Stimulated activated CD4-positive, alpha-beta T cell treated with anti-CD3 and anti-CD28 coated beads, Interleukin-4, amount 100 ng/mL, for 48 hours (primary cell): ENCODE results near the gene ZNF385C.

Source experiments
- DNase-seq, 2 donors: peaks; one replicate each; pipeline ENCODE4 v3.0.0-alpha.2; 2020; ENCODE audit warnings: low read depth in 2 of 2

The ZNF385C gene

GRCh38 chr17:41989702-41990419 lies 108.4 kb downstream of the ZNF385C start:
- DNase-seq: no peak

GRCh38 chr17:41988418-41988817 lies 109.9 kb downstream of the ZNF385C start:
- no peak for DNase-seq

DNA sequence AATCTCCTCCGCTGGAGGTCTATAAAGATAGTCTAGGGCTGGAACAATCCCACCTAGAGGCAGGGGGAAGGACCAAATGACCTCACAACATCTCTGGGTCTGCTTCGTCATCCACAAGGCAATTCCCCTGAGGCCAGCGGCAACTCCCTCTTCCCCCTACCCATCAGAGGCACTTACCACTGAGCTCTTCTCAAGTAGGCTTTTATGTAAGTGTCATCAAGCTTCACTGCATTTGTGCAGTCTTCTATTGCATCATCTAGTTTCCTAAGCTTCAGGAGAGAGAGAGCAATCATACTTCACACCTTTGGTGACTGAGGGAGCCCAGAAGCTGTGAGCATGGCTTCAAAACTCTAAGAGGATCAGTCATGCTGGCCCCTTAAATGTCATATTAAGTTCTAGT lies 110.6 kb downstream of the ZNF385C start:
- no peak for DNase-seq

DNA sequence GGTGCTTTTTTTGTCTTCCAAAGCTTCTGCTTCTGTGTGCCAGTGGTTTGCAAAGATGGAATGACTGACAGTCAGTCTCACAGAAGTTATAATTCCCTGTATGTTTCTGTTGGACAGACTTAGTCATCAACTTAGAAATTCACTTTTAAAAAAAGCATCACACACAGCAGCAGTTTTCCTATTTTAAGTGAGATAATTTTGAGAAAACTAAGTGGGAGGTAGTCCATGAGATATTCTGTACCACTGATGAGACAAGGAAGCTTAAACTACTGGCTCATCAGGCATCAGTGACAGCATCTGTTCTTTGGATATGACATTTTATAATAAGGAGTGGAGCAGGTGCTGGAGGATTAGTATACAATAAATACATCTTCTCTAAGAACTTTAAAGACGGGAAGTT lies 111.6 kb downstream of the ZNF385C start:
- no peak for DNase-seq

GRCh38 chr17:41985919-41986318 lies 112.4 kb downstream of the ZNF385C start:
- DNase-seq: no peak

GRCh38 chr17:41984454-41984853 lies 113.8 kb downstream of the ZNF385C start:
- no peak for DNase-seq

DNA sequence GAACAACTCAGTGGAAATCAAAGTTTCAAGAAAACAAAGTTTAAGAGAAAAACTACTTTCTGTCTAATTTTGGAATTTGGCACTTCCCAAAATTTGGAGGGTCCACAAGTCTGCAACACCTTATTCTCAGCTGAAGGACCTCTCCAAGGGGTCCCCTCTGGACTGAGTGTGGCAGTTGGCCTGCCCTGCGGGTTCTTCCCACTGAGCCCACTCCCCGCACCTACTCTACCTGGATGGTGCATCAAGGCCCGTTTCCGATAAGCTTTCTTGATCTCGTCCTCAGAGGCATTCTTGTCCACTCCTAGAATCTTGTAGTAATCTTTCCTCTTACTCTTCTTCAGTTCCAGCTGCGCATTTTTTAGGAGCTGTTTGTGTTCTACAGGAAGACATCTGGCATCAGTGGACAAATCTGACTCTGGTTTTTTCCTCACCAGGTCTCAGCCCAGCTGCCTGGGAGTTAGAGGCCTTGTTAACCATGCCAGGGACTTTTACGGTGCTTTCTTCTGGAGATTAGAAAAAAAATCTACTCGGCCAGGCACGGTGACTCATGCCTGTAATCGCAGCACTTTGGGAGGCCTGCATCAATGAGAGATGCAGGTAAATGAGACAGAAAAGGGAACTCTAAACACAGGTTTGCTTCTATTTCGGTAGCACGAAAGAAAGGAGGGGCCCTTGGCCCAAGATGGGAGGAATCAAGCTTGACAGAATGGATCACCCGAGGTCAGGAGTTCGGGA lies 116.1 kb downstream of the ZNF385C start:
- no peak for DNase-seq

- DNase-seq: no peak
Measured at GRCh38 chr17:41977991-41978390, 120.3 kb downstream of the ZNF385C start.

DNA sequence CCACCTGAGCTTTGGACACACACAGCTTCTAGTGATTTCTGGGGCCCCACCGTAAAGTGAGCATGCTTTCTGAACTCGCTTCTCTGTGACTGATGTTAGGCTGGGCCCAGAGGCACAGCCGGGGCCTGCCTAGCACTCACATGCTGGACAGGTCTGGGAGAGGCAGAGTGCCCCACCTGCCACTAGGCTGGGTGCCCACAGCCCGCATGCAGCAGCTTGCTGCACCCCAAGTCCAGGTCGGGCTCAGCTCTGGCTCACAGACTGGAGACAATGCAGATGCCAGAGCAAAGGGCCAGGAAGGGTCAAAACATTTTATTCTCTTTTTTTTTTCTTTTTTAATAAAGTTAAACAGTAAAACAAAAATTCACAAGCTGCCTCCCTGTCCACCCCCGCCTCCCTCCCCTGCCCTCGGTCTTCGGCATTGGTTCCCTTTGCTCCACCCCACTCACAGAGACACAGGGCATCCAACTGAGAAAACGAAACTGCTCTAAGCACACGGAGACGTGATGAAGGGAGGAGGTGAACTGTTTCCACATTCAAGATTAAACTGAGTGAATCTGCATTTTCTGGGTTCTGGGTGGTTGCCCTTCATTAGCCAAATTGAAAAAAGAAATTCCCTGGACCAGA lies 122.0 kb downstream of the ZNF385C start:
- DNase-seq: no peak
